ENCODE measurements around the gene PPP1CA.

The PPP1CA gene

DNA sequence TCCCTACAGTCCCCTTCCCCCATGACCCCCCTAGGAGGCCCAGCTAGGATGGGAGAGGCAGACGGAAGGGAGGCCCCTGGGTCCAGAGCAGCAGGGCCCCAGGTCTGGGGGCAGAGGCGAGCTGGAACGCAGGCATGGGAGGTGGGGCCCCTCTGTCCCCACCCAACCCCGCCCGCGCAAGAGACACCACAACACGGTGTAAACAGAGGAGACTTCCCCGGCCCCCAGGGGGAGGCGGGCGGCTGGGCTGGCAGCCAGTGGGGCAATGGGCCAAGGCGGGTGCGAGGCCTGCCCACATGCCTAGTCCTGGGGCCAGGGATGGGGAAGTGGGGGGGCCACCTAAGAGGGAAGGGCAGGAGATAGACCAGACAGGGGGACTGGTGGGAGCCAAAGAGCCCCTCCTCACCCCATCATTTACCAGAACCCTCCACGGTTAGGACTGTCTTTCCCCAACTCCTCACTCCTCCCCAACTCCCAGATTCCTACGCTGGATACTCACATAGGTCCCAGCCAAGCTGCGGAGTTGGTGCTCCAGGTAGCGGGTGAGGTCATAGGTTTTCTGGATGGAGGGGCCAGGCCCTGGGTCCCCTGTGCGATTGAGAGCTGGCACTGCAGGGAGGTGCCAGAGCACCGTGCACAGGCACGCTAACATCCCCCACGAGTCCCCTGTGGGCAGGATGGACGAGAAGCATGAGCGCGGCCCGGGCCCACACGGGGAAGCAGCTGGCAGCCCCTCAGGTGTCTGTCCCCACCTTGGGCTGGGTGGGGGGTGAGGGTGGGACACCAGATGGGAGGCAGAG is 34.5 kb downstream of the PPP1CA start:
- DNase-seq = no peak

DNA sequence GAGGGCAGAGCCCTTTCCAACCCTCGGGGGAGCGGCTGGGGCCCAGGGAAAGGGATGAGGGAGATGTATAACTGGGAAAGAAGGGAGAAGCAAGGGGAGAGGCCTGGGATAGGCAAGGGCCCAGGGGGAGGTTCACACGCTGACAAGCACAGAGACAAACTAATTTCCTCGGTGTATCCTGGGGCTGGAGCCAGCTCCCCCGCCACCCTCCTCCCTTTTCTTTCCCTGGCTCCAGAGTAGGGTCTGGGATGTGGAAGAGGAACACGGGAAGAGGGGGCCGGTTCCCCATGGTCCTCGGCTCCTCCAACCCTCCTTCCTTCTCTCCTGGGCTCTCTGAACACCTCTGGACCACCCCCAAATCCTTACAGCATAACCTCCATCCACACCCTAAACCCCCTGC is 35.1 kb downstream of the PPP1CA start:
- DNase-seq = no peak

DNA sequence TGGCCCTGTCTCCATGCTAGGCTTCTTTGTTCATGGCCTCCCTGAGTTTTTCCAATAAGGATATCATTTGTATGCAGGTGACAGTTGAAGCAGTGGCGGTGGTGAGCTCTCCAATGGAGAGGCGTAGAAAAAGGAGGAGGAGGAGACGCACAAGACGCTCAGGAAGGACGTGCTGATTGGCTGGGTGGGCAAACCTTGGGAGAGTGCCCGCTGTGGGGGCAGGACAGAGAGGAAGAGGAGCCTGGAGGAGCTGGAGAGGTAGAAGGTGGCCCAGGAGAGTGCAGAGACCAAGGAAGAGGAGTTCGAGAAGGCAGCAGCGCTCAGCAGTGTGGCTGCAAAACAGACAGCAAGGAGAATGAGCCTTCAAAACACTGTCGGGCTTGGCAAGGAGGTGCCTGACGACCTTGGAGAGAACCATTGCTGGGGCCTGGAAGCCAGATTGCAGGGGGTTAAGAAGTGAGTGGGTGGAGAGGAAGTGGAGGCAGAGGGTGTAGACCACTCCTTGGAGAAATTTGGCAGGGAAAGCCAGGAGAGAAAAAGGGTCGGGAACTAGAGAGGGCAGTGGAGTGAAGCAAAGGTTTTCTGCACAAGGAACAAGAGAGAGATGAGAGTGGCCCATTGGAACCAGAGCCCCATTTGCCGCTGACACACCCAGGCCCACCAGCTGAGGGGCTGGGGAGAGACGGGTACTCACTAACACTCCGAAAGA is 35.8 kb downstream of the PPP1CA start:
- no peak for DNase-seq

DNA sequence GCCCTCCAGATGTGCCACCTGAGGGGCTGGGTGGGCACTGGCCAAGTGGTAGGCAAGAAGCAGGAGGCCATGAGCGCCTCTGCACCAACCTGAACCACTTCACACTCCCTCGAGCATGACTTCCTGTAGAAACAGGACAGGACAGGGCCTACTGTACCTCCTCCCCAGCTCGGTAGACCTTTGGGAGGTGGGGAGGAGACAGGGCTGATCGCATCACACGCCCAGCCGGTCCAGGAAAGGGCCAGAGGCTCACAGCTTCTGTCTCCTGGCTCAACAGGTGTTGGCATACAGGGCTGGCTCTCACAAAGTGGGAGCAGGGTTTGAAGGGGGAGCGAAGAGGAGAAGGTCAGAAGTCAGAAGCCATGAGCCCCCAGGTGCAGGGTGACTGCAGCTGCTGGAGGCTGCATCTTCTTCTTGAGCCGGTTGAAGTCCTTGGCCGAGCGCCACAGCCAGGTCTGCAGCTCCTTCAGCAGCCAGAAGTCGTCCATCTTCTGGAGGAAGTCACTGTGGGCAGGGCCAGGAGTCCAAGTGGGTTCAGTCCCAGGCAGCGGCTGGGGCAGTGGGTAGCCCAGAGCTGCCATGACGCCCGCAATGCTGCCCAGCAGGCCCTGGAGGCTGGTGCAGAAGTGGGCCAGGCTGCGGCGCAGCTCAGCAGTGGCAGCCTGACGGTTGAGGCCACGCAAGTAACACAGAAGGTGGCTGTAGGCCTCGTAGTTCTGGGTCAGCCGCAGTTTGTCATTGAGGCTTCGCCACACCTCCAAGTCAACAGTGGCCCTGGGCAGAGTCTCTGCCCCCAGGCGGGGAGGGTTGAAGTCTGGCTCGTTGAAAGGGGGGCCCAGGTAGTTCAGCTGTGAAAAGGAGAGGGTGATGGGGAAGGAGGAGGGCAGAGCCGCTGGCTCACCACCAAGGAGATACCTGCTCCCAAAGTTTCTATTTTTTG is 36.6 kb downstream of the PPP1CA start:
- DNase-seq = peak; percentile 48

DNA sequence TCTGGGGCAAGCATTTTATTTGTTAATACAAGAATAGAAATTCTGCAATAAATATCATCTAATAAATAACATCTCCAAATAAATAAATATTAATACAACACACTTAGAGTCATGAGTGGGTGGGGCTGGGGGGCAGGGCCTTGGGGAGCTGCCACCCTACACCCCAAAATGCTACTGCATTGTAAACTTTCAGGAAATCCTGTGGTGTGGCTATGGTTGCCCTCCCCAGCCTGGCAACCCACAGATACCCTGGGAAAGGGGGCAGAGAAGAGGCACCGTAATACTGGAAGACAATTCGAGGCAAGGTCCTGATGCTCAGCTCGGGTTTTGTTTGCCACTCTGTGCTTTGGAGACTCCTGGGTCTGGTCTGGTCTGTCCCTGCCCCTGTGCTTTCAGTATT is 37.5 kb downstream of the PPP1CA start:
- no peak for DNase-seq

DNA sequence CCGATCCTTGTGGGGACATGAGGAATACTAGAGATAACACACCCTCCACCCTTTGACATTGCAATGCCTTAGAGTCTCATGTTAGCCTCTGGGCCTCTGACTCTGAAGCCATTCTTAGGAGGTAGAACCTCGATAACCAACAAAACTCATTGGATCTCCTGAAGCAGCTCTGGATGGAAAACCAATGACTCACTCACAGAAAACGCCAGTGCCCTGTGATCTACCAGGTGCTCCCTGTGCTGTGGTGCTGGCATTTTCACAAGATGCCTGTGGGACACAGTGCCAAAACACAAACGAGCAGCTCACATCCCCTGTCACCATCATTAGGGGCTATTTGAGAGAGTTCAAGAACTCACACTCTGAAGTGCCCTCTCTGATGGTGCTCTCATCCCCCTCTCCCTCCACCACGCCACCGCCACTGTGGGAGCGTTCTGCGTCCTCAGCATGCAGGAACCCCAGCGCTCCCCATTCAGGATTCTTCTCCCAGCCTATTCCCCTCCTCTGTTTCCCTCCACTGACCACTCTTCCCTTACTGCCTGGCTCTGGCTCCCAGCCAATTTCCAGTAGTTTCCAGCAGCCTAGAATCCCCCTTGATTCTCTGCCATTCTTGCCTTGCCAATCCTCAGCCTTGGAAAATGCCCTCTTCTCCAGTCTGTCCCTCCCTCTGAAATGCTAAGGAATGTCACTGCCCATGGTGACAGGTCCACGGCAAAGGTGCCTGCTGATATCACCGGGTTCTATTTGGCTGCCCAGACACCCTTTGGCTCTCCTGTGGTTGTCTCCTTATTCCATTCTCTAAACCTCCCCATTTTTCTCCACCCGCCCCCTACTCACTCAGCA is 43.6 kb downstream of the PPP1CA start:
- no peak for DNase-seq

DNA sequence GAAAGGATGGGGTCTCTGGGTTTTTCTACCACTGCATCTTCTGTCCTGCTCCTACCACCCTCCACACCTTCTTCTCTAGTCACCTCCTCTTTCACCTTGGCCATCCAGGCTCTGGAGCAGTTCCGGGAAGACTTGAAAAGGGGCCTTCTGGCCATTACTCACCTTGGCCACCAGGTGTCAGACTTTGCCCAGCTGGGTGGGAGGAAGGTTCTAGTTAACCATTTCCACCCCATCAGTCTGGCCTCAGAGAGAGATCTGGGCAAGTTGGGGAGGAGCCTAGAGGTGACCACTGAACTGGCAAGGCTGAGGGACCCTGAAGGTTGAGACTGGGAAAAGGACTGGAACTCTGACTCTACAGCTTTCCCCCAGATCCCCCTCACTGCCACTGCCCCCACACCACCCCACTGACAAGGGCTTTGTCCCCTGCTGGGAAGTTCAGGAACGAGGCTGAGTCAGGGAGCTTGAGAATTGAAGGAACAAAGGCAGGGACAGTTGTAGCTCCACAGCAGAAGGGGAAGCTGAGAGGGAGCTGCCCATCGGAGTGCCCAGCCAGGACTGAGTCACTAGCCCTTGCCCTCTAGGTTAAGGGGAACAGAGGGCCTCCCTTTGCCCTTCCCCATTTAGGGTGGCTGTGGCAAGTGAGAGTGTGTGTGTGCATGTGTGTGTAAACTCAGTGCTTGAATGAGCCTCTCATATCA is 44.6 kb downstream of the PPP1CA start:
- DNase-seq = peak; percentile 68

DNA sequence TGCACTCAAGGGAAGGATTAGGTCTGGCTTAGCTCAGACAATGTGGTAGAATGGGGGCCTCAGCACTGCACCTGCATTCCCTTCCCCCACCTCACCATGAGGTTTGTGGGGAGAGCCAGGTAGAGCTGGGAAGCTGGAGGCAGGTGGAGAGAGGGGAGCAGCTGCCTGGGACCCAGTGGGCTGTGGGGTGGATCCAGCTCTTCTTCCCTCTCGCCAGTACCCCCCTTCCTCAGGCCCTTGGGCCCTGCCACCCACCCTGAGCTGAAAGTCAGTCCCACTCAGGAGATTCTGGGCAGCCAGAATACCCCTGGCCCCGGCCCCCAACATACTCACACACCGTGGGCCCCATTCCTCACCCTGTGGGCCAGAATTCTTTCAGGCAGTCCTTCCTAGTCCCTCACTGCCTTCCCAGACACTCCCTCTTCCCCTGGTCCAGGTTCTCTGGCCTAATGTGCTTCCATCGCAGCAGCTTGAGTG is 45.2 kb downstream of the PPP1CA start:
- no peak for DNase-seq

DNA sequence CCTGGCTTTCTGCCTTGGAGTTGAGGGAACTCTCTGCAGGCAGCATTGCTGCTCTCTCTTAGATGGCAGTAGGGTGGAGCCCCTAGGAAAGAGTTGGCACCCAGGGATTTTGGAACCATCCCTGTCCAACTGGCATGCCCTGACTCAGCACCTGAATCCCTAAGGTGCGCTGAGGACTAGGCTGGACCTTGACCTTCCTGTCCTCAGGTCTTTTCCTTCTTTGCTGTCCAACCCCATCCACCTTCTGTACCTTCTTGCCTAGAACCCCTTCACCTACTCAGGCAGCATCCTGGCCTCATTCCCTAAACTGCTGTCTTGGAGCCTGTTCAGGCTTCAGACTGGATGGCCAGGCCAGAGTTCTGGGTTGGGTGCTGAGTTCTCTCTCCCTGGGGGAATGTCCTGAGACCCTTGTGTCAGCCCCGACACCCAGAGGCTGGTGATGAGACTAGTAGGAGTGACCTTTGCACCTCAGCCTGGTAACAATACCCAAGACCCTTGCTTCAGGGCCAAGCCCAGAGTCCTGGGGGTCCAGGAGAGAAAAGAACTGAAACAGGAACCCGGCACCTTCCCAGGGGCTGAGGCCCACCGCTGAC is 45.8 kb downstream of the PPP1CA start:
- DNase-seq = no peak

DNA sequence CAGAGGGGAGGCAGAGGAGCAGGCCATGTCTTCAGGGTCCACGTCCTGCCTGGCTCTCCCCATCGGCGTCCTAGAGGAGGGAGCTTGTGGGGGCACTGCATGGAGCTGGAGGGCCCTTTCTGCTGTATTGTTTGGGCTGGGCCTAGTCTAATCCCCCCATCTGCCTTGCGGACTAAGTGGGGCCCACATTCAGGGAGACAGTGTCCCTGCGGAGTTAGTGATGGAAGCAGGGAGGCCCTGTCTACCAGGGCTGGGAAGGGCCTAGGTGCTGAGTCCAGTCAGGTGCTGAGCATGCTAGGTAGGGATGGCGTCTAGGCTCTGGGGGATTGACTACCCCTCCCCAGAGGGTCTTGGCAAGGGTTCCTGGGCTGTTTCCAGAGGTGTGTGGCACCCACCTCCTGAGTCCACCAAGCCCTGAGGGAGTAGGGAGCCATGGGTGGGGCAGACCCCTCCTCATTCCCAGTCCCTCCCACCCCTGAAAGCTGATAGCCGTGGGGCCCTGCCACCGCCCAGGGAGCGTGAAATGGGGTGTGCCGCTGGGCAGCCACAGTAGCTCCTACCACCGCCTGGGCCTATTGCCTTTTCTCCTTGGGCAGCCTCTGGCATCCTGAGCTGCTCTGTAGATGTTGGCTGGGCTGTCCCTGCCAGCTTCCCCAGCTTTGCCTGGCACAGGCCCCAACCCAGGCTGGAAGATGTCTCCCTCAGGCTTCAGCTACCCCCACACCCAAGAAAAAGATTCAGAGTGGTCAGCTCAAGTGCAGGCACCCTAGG is 46.5 kb downstream of the PPP1CA start:
- DNase-seq = no peak

DNA sequence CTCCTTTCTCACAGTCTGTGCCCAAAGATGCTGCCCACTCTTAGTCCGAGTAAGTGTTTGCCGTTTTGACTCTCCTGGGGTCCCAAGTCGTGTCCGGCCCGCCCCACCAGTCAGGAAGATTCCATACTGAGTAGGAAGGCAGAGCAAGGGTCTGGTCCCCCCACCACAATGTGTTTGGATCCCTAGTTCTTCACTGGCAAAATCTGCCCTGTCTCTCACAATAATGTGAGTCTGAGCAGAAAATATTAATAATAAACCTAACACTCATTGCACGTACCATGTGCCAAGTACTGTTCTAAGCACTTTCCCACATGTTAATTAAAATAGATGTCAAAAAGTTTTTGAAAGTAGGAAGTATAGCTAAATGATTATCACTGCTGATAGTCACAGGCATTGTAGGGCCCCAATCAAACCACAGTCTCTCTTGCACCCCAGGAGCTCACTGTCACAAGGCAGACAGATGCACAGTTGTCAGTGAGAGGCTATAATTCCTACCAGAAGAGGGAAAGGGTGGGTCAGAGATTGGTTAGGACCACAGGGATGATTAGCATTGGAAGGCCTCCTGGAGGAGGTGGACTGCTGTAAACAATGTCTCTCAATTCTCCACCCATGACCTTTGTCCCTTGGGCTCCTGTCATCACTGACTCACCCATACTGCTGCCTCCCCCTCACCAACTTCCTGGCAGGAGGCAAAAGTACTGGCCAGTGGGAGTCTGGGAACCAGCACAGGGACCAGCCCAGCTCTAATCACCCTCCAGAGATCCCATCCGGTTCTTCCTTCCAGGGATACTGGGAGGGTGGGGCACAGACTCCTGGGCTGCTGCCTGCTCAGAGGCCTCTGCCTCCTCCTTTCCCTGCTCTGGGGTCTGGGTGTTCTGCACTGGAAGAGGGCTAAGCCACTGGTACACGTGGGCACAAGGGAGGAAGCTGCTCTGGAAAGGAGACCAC is 47.3 kb downstream of the PPP1CA start:
- DNase-seq = no peak

DNA sequence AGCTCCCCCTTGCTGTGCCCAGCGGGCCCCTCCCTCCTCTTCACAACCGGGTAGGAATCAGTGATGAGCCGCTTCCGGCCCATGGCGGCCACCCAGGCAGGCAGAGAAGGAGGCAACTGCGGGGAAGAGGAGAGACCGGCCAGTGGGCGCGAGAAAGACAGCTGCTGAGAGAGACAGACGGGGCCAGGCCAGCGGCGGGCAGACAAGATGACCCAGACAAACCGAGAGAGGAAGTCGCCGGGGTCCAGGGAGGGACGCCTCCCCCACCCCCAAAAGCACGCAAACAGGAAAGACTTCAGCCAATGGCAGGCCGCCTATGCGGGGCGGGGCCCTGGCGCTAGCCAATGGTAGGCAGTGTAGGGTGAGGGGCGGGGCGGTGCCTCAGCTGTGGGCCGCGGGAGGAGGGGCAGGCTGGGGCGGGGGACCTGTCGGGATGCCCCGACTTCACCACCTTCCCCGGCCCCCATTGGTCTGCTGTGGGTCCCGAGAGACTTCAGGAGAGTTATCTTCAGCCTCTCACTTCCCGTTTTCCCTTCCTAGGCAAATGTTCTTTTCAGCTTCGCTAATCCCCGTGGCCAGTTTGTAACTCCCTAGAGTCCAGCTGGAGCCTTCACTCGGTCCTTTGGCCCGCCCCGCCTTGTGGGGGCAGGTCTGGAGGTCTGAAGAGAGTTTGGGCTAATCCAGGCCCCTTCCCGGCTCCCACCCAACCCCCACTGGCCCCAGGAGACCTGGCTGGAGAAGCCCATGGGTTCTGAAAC is 48.2 kb downstream of the PPP1CA start, which contains the start of gene POLD4:
Gene POLD4, minus strand, starts transcription at position 230 of the 758 bp plus-strand sequence. Its CDS starts 147 bp downstream, at position 83.
- DNase-seq = peak; percentile 97

DNA sequence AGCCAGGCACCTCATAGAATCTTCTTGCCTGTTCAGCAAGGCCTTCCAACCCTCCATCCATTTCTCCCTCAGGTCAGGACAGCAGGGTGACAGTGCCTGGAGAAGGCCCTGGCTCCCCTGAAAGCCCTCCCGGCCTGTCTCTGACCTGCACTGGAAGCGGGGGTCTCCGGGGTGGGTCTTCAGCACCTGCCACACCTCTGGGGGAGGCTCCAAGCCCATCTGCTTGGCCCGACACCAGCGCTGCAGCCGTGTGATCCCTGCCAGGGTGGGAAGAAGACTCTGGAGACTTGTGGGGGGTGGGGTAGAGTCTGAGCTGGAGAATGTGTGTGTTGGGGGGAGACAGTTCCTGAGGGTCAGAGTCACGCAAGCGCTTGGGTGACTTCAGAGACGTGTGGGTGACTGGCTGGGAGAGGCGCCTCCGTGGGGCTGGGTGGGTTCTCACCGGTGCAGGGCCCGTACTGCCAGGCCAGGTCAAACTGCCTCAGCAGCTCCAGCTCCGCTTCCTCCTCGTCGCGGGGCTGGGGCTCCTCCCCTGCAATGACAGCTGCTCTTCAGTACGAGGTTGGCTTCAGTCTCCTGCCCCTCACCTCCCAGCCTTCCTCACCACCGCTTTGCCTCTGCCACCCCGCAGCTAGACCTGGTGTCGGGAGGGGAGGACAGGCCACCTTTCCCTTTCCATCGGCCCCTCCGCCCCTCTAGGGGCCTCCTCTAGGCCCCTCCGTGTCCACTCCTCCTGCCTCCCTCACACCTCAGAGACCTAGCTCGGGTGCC is 48.9 kb downstream of the PPP1CA start:
- DNase-seq = peak; percentile 88

DNA sequence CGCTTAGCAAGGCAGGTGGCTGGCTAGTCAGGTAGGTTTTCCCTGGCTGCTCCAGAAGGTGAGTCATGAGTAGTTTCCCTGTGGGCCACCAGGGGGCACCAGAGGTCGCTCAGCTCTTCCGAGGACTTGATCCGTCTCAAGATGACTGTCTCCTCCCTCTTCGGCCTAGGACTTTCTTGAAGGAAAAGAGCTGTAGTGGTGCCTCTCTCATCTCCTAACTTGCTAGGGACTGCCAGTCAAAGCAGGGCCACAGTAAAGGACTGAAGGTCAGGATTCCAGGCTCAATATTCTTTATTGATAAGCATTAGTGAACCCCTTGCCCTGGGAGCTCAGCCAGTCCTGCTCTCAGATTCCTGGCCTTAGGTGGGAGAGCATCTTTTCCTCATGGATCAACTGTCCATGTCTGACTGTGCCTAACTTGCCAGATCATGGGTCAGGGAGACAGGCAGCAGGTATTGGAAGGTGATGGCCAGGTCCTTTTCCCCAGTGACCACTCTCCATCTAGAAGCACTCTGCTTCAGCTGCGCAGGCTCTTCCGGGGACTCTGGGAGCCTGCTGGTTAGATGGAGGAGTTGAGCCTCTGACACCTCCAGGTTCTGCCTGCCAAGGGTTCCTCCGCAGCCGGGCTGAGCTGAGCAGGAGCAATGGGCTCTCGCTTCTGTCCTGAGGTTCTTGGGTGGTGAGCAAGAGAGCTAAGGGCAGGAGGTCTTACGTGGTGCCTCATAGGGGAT is 50.2 kb downstream of the PPP1CA start:
- no peak for DNase-seq

DNA sequence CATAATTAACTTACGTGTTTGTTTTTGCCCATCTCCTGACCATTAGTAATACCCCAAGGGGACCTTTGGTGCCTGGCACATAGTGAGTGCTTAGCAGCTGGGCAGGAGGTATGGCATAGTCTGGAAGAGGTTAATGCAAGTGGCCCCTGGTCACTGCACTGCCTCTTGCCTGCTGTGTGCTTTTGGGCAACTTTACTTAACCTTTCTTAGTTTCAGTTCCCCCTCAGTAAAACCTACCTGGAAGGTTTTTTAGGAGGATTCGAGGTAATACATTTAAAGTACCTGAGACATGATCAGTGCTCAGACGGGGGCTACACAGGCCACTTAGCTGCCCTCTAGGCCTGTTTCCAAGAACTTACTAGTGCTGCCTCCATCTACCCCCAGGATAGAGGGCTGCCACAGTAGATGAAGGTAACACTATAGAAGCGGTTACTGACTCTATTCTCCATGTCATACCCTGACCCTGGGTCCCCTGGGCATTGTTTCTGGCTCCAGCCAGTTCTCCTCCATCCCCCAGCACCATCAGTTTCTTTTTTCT is 51.7 kb downstream of the PPP1CA start:
- DNase-seq = no peak

DNA sequence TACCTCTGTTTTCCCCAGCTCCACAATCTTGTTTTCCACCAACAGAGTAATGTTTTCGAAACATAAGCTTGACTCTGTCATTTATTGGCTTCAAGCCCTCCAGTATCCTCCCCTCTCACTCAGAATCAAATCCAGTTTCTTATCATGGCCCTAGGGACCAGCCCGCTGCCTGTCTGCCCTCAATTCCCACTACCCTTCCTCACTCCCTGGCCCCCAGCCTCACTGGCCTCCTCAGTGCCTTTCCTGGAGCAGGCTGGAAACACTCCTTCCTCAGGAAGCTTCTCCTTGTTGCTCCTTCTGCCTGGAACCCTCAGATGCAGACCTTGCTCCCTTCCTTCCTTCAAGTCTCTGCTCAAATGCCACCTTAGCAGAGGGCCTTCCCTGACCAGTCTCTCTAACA is 52.2 kb downstream of the PPP1CA start:
- DNase-seq = no peak

Data from NCI-H510A (cell line).